HCT116 (cell line): ENCODE measurements around the gene BACE1-AS.

Source experiments
- CTCF ChIP-seq, 3 experiments: fragments of 200-600 bp in 1 of 3; sonication (generic) in 1 of 3; IDR thresholded peaks in 2 of 3; conservative IDR thresholded peaks in 1 of 3; 2 replicates each; pipeline ENCODE4 v1.5.1; 2012 to 2017; ENCODE audit warnings: low read depth in 2 of 3, low read length in 2 of 3, antibody characterized with exemption in 1 of 3, borderline replicate concordance in 1 of 3, control low read depth in 1 of 3, mild to moderate bottlenecking in 1 of 3, mixed read lengths in 1 of 3, mixed run types in 1 of 3, moderate library complexity in 1 of 3; ENCODE audit not compliant: insufficient read depth in 1 of 3
- EZH2phosphoT487 ChIP-seq: fragments of 200-600 bp; IDR thresholded peaks from 2 replicates; pipeline ENCODE4 v1.6.1; 2018; ENCODE audit warnings: antibody characterized with exemption, borderline replicate concordance
- POLR2AphosphoS5 ChIP-seq: IDR thresholded peaks from 2 replicates; pipeline ENCODE4 v1.6.1; 2011; ENCODE audit warnings: mild to moderate bottlenecking, low read depth, low read length, moderate library complexity
- REST ChIP-seq: IDR thresholded peaks from 2 replicates; pipeline ENCODE4 v1.6.1; 2012; ENCODE audit warnings: low read depth

GRCh38 chr11:117298195-117298594 lies 7.0 kb downstream of the BACE1-AS start:
- TF ChIP-seq REST, result no peak
- no peak for TF ChIP-seq EZH2phosphoT487
- no peak for TF ChIP-seq CTCF (IDR thresholded peaks at IDR 0.05 in 2 of 3, conservative IDR thresholded peaks at IDR 0.05 in 1 of 3; ENCODE audit: borderline replicate concordance in 1 of 3, insufficient read depth in 1 of 3, low read depth in 2 of 3, low read length in 2 of 3)
- no peak for TF ChIP-seq POLR2AphosphoS5
